PFSK-1 (cell line): Measurements from ENCODE around the gene APBA3.

Experiments
- FOXP2 ChIP-seq: optimal IDR thresholded peaks from 2 replicates; pipeline ENCODE3; 2011; ENCODE audit warnings: borderline replicate concordance, control low read depth, inconsistent platforms; ENCODE audit not compliant: insufficient read depth; ENCODE audit errors: extremely low read length, extremely low read depth
- POLR2AphosphoS5 ChIP-seq: IDR thresholded peaks from 2 replicates; pipeline ENCODE4 v1.6.1; 2012; ENCODE audit warnings: low read depth, mild to moderate bottlenecking, control low read depth, low read length, moderate library complexity
- REST ChIP-seq, 2 experiments: IDR thresholded peaks; 2 replicates each; pipeline versions ENCODE4 v1.6.1 to v1.8.0; 2011 to 2012; ENCODE audit warnings: low read depth in 2 of 2, low read length in 2 of 2, control low read depth in 1 of 2, inconsistent platforms in 1 of 2, mild to moderate bottlenecking in 1 of 2, moderate library complexity in 1 of 2; ENCODE audit not compliant: insufficient read depth in 1 of 2
- SIN3A ChIP-seq: IDR thresholded peaks from 2 replicates; pipeline ENCODE4 v1.6.1; 2012; ENCODE audit warnings: mild to moderate bottlenecking, low read length, moderate library complexity, borderline replicate concordance; ENCODE audit not compliant: insufficient read depth
- TAF1 ChIP-seq: IDR thresholded peaks from 2 replicates; pipeline ENCODE4 v1.6.1; 2012; ENCODE audit warnings: low read length, control low read depth, borderline replicate concordance; ENCODE audit not compliant: insufficient read depth

- no peak for TF ChIP-seq SIN3A
- TF ChIP-seq TAF1 = no peak
- no peak for TF ChIP-seq POLR2AphosphoS5
- TF ChIP-seq REST (IDR thresholded peaks at IDR 0.05; ENCODE audit: insufficient read depth in 1 of 2, low read depth in 2 of 2, low read length in 2 of 2) = no peak
- no peak for TF ChIP-seq FOXP2
Measured at GRCh38 chr19:3748965-3749364, 12.5 kb downstream of the APBA3 start.
